ENCODE measurements around the gene ZNF778.

Gene ZNF778

DNA sequence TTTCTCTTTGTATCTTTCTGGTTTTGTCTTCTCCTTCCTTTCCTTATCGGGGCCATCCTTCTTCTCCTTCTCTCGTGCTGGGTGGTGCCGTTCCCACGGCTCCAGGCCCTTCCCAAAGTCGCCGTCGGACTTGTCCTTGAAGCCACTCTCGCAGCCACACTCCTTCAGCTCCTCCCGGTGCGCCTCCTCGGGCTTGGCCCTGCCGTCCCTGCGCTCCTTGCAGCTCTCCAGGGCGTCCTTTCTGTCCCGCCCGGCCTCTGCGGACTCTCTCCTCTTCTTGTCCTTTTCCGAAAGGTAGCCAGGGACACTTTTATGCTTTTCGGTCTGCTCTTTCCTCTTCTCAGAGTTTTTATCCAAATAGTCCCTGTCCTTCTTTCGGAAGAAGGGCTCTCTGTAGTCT is 65.9 kb downstream of the ZNF778 start:
- Histone ChIP-seq H3K9me3 (no peaks in the 10 kb centered on the region), H3K4me3 (no peak overlapping the region), H3K4me1 (no peaks in the 10 kb centered on the region), H3K27me3 (no peaks in the 10 kb centered on the region), H3K27ac (no peak overlapping the region), H3K36me3 (peaks cover 59 to 93% (median 67%) of the 10 kb centered on the region in 3 donors)
- no peak for DNase-seq
- intact Hi-C loops (cut with DNase I; ENCODE audit: low total_unique reads), result no loop called here
- TF ChIP-seq CTCF (IDR thresholded peaks at IDR 0.05), result no peak

- Histone ChIP-seq H3K9me3 (no peaks in the 10 kb centered on the region), H3K4me1 (no peaks in the 10 kb centered on the region), H3K36me3 (peaks cover 51 to 94% (median 58%) of the 10 kb centered on the region in 3 donors), H3K4me3 (no peak overlapping the region), H3K27ac (no peak overlapping the region), H3K27me3 (no peaks in the 10 kb centered on the region)
- intact Hi-C loops (cut with DNase I; ENCODE audit: low total_unique reads), result no loop called here
- DNase-seq, result no peak
- TF ChIP-seq CTCF (IDR thresholded peaks at IDR 0.05), result no peak
Observed at GRCh38 chr16:89285381-89285780, 67.9 kb downstream of the ZNF778 start.

DNA sequence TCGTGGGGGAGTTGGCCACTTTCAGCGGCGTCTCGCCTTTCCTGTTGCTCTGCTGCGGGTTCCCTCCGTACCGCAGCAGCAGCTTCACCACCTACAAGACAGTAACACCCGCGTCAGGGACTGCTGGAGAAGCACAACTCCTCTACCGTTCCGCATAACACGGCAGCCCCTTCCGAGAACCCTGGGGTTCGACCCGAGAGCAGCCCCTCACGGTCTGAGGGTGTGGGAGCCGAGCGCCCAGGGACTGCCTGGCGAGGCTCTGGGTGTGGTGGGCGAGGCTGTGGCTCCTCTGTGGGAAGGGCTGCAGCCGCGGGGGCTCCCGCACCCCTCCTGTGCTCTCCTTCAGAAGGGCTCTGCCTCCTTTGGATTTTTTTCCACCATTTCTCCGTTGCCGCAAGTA is 68.6 kb downstream of the ZNF778 start:
- Histone ChIP-seq H3K4me1 (no peaks in the 10 kb centered on the region), H3K36me3 (peaks cover 44 to 94% (median 58%) of the 10 kb centered on the region in 3 donors), H3K9me3 (no peaks in the 10 kb centered on the region), H3K4me3 (no peak overlapping the region), H3K27ac (no peak overlapping the region), H3K27me3 (no peaks in the 10 kb centered on the region)
- TF ChIP-seq CTCF (IDR thresholded peaks at IDR 0.05), result no peak
- no peak for DNase-seq
- intact Hi-C loops (cut with DNase I; ENCODE audit: low total_unique reads), result no loop called here
